ENCODE measurements around the gene TMEM179.

DNA sequence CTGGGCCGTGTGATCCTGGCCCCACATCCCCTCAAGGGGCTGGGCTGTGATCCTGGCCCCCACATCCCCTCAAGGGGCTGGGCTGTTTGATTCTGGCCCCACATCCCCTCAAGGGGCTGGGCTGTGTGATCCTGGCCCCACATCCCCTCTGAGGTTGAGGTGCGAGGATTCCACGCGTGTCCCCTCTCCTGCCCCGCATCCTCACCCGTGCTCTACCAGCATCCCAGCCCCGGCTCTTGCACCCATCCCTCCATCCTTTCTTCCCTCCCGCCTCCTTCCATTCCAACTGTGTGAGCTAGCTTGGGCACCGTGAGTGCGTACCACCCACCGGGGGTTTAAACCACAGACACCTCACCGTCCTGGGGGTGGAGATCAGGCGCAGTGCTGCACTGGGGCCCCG is 31.1 kb upstream of the TMEM179 start:
- no peak for TF ChIP-seq EZH2 (IDR thresholded peaks at IDR 0.05; ENCODE audit: borderline replicate concordance)
- TF ChIP-seq, protein P1, sequence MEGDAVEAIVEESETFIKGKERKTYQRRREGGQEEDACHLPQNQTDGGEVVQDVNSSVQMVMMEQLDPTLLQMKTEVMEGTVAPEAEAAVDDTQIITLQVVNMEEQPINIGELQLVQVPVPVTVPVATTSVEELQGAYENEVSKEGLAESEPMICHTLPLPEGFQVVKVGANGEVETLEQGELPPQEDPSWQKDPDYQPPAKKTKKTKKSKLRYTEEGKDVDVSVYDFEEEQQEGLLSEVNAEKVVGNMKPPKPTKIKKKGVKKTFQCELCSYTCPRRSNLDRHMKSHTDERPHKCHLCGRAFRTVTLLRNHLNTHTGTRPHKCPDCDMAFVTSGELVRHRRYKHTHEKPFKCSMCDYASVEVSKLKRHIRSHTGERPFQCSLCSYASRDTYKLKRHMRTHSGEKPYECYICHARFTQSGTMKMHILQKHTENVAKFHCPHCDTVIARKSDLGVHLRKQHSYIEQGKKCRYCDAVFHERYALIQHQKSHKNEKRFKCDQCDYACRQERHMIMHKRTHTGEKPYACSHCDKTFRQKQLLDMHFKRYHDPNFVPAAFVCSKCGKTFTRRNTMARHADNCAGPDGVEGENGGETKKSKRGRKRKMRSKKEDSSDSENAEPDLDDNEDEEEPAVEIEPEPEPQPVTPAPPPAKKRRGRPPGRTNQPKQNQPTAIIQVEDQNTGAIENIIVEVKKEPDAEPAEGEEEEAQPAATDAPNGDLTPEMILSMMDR (IDR thresholded peaks at IDR 0.05; ENCODE audit: poor library complexity), result no peak
